Lower leg skin (tissue), 3 donors: ENCODE results near the gene PPP1R12B.
"Not testable (repeated sequence)": the region's sequence is repeated elsewhere in the genome, so short reads cannot be mapped to it uniquely, and the experiment has no call there.

Experiments
- CTCF ChIP-seq, 3 donors: fragments of 450-650 bp; IDR thresholded peaks; one replicate each; pipeline ENCODE4 v1.5.1; 2016; ENCODE audit warnings: antibody characterized with exemption in 3 of 3, mild to moderate bottlenecking in 3 of 3, moderate library complexity in 2 of 3
- POLR2A ChIP-seq, 2 donors: fragments of 450-650 bp; IDR thresholded peaks; one replicate each; pipeline ENCODE4 v1.6.1; 2016 to 2017; ENCODE audit warnings: antibody characterized with exemption in 2 of 2, mild to moderate bottlenecking in 1 of 2, moderate library complexity in 1 of 2

GRCh38 chr1:202479661-202480060 lies 131.2 kb downstream of the PPP1R12B start:
- not testable (repeated sequence) for TF ChIP-seq CTCF, POLR2A (IDR thresholded peaks at IDR 0.05)
